Nephron (organoid): ENCODE results near the gene VANGL1.

ENCODE experiments used
- H3K27ac Mint-ChIP-seq, 3 experiments: 2 replicates each; pipeline ENCODE4 v1.8.0; 2020; ENCODE audit warnings: mixed read lengths in 3 of 3, mild to moderate bottlenecking in 2 of 3, moderate library complexity in 1 of 3
- H3K27me3 Mint-ChIP-seq: 2 replicates; pipeline ENCODE4 v1.8.0; 2021; ENCODE audit warnings: low read depth, mild to moderate bottlenecking, moderate library complexity, mixed read lengths
- H3K36me3 Mint-ChIP-seq: 2 replicates; pipeline ENCODE4 v1.8.0; 2020; ENCODE audit warnings: low read depth, mixed read lengths
- H3K4me1 Mint-ChIP-seq: 2 replicates; pipeline ENCODE4 v1.8.0; 2020; ENCODE audit warnings: mixed read lengths
- H3K4me3 Mint-ChIP-seq, 3 experiments: 2 replicates each; pipeline ENCODE4 v1.8.0; 2020; ENCODE audit warnings: mild to moderate bottlenecking in 3 of 3, mixed read lengths in 3 of 3, moderate library complexity in 2 of 3
- H3K9me3 Mint-ChIP-seq: 2 replicates; pipeline ENCODE4 v1.8.0; 2020; ENCODE audit warnings: mixed read lengths
- CTCF ChIP-seq, 3 experiments: fragments of 200-600 bp; sonication (generic); IDR thresholded peaks; one replicate each; pipeline ENCODE4 v1.5.0; 2021; ENCODE audit warnings: antibody characterized with exemption in 3 of 3; ENCODE audit not compliant: unreplicated experiment in 3 of 3

VANGL1 gene

DNA sequence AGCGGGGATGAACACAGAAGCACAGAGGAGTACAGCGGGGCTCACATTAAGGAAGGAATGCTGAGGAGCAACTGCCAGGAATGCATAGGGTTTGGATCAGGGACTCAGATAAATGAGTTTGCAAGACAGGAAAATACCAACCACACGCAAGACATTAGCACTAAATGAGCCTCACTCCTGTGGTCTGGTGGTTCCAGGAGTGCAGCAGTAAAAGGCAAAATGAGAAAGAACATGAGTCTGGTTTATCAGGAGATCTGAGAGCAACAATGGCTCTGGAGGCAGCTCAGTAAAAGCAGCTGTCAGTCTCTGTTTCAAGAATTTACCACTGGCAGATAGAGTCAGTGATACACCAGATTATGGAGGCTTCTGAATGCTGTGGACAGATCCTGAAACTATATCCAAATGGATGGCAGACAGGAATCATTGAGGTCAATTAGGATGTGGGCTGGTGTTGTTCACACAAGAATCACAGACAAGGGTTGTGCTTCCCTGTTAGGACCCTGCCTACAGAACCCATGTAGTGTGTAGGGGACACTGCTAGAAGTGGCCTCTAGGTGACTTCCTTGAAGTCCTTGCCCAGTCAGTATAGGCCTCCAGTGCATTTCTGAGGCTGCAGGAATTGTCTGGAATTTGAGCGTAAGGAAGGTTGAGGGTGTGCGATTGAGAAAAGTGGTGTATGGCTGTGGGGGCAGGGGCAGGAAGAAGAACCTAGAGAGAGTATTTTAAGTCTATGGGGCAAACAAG lies 76.4 kb downstream of the VANGL1 start:
- H3K4me1 Mint-ChIP-seq = peaks cover 16% of the 10 kb centered on the region
- peak overlapping the region; percentile 36 to 57 (median 44) for H3K27ac Mint-ChIP-seq
- no peak overlapping the region for H3K4me3 Mint-ChIP-seq
- H3K9me3 Mint-ChIP-seq = no peaks in the 10 kb centered on the region
- no peaks in the 10 kb centered on the region for H3K27me3 Mint-ChIP-seq
- no peak for TF ChIP-seq CTCF (IDR thresholded peaks at IDR 0.05; ENCODE audit: unreplicated experiment in 3 of 3)
- no peaks in the 10 kb centered on the region for H3K36me3 Mint-ChIP-seq

DNA sequence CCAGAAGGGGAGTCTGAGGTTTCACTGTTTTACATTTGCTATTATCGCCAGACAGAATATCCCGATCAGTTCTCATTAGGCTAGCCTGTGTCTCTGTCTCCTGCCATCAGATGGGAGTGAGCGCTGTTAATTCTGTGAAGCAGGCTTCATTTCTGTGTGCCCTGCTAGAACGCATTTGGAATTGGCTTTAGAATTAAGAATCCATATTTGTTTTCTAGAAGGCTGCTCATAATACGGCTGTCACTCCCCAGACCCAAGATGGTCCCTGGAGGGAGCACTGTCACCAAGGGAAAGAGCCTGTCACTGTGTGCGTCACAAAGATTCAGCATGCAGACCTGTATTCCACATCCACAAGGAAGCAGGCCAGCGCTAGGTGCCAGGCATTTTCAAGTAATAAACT lies 77.5 kb downstream of the VANGL1 start:
- Mint-ChIP-seq H3K9me3 (no peaks in the 10 kb centered on the region), H3K4me3 (no peak overlapping the region), H3K4me1 (peaks cover 16% of the 10 kb centered on the region), H3K36me3 (no peaks in the 10 kb centered on the region), H3K27me3 (no peaks in the 10 kb centered on the region), H3K27ac (no peak overlapping the region)
- TF ChIP-seq CTCF (IDR thresholded peaks at IDR 0.05; ENCODE audit: unreplicated experiment in 3 of 3) = no peak

- no peak overlapping the region for H3K27ac Mint-ChIP-seq
- TF ChIP-seq CTCF (IDR thresholded peaks at IDR 0.05; ENCODE audit: unreplicated experiment in 3 of 3) = no peak
Measured at GRCh38 chr1:115722221-115722620, 80.5 kb downstream of the VANGL1 start.

GRCh38 chr1:115723756-115724155 lies 82.0 kb downstream of the VANGL1 start:
- H3K27ac Mint-ChIP-seq = no peak overlapping the region

More at GRCh38 chr1:115722221-115722620, 80.5 kb downstream of the VANGL1 start:
- H3K9me3 Mint-ChIP-seq = no peaks in the 10 kb centered on the region
- H3K27me3 Mint-ChIP-seq = no peaks in the 10 kb centered on the region
- H3K36me3 Mint-ChIP-seq = no peaks in the 10 kb centered on the region
- H3K4me3 Mint-ChIP-seq = no peak overlapping the region
- peaks cover 25% of the 10 kb centered on the region for H3K4me1 Mint-ChIP-seq

DNA sequence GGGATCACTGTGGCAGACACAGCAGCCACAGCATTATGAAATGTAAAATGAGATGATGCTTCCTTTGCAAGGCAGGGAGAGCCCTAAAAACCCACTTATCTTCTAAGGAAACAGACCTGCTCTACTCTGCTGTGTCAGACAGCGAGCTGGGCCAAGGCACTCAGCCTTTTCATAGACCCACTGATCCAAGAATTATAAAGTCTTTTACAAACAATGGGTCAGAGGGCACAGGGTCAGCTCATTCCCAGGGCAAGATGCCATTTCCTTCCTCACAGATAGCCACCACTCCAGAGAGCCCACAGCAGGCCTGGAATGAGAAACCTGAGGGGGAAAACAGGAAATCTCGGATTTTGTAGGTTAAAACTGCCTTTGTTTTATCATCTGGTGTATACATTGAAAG lies 83.8 kb downstream of the VANGL1 start:
- H3K9me3 Mint-ChIP-seq = no peaks in the 10 kb centered on the region
- no peak for TF ChIP-seq CTCF (IDR thresholded peaks at IDR 0.05; ENCODE audit: unreplicated experiment in 3 of 3)
- peak overlapping the region in 1 of 3 experiments; percentile 16 for H3K27ac Mint-ChIP-seq
- peaks cover 39% of the 10 kb centered on the region for H3K4me1 Mint-ChIP-seq
- no peaks in the 10 kb centered on the region for H3K27me3 Mint-ChIP-seq
- no peaks in the 10 kb centered on the region for H3K36me3 Mint-ChIP-seq
- H3K4me3 Mint-ChIP-seq = no peak overlapping the region

More at GRCh38 chr1:115723756-115724155, 82.0 kb downstream of the VANGL1 start:
- no peak for TF ChIP-seq CTCF (IDR thresholded peaks at IDR 0.05; ENCODE audit: unreplicated experiment in 3 of 3)
- no peaks in the 10 kb centered on the region for H3K27me3 Mint-ChIP-seq
- no peaks in the 10 kb centered on the region for H3K9me3 Mint-ChIP-seq
- H3K36me3 Mint-ChIP-seq = no peaks in the 10 kb centered on the region
- peaks cover 32% of the 10 kb centered on the region for H3K4me1 Mint-ChIP-seq
- H3K4me3 Mint-ChIP-seq = no peak overlapping the region

GRCh38 chr1:115726161-115726560 lies 84.4 kb downstream of the VANGL1 start:
- H3K4me1 Mint-ChIP-seq = peaks cover 44% of the 10 kb centered on the region
- peak overlapping the region in 2 of 3 experiments; percentile 6 to 16 for H3K27ac Mint-ChIP-seq
- no peak overlapping the region for H3K4me3 Mint-ChIP-seq
- no peaks in the 10 kb centered on the region for H3K9me3 Mint-ChIP-seq
- H3K27me3 Mint-ChIP-seq = no peaks in the 10 kb centered on the region
- no peak for TF ChIP-seq CTCF (IDR thresholded peaks at IDR 0.05; ENCODE audit: unreplicated experiment in 3 of 3)
- no peaks in the 10 kb centered on the region for H3K36me3 Mint-ChIP-seq
